Measurements from ENCODE around the gene USP46. TPM values are rescaled to one million over a fixed set of nuclear protein-coding genes. Genes with fewer than 3 reads are reported as not detected.

The USP46 gene
- total RNA-seq, 1 experiment from 2014 or later, result 15.5 TPM

- no peak for ATAC-seq
- ChIA-PET CTCF (no interaction called here), POLR2A (no interaction called here)
- intact Hi-C loops (cut with micrococcal nuclease; ENCODE audit: unreplicated experiment), result no loop called here
- BruUV-seq (replicated peaks), result no TSS peak
- in situ Hi-C loops (cut with HindIII; ENCODE audit: low pct_unique_long_range_greater_than_20kb, low sequenced_read_pairs), result no loop called here
- Histone ChIP-seq H3K27ac (ENCODE audit: low read length) (no peak overlapping the region), H3K9me3 (ENCODE audit: control insufficient read depth, insufficient read depth, low read depth, low read length) (no peaks in the 10 kb centered on the region), H3K36me3 (ENCODE audit: control insufficient read depth, insufficient read depth, low read length) (no peaks in the 10 kb centered on the region), H3K27me3 (ENCODE audit: control insufficient read depth, insufficient read depth, low read length) (no peaks in the 10 kb centered on the region), H3K4me1 (ENCODE audit: control insufficient read depth, insufficient read depth, low read length) (no peaks in the 10 kb centered on the region), H3K4me3 (ENCODE audit: low read depth in 2 of 2, low read length in 2 of 2) (no peak overlapping the region)
- TF ChIP-seq TCF7L2 (IDR thresholded peaks at IDR 0.05; ENCODE audit: low read depth, low read length) (no peak), REST (IDR thresholded peaks at IDR 0.05; ENCODE audit: insufficient read depth in 1 of 2, low read depth in 2 of 2, low read length in 1 of 2) (no peak), CTCF (IDR thresholded peaks at IDR 0.05) (no peak), POLR2AphosphoS5 (IDR thresholded peaks at IDR 0.05; ENCODE audit: low read depth, low read length) (no peak), SIN3A (IDR thresholded peaks at IDR 0.05; ENCODE audit: borderline replicate concordance, insufficient read depth, low read depth, low read length) (no peak)
- DNase-seq (ENCODE audit: low read depth, low spot score), result no peak
Measured at GRCh38 chr4:52635560-52635959, 23.5 kb downstream of the USP46 start.

- Histone ChIP-seq H3K4me1 (ENCODE audit: control insufficient read depth, insufficient read depth, low read length) (no peaks in the 10 kb centered on the region), H3K27me3 (ENCODE audit: control insufficient read depth, insufficient read depth, low read length) (no peaks in the 10 kb centered on the region), H3K36me3 (ENCODE audit: control insufficient read depth, insufficient read depth, low read length) (no peaks in the 10 kb centered on the region), H3K27ac (ENCODE audit: low read length) (no peak overlapping the region), H3K4me3 (ENCODE audit: low read depth in 2 of 2, low read length in 2 of 2) (no peak overlapping the region), H3K9me3 (ENCODE audit: control insufficient read depth, insufficient read depth, low read depth, low read length) (no peaks in the 10 kb centered on the region)
- in situ Hi-C loops (cut with HindIII; ENCODE audit: low pct_unique_long_range_greater_than_20kb, low sequenced_read_pairs) (no loop called here), intact Hi-C loops (cut with micrococcal nuclease; ENCODE audit: unreplicated experiment) (no loop called here)
- DNase-seq (ENCODE audit: low read depth, low spot score) (no peak), ATAC-seq (no peak)
- no TSS peak for BruUV-seq (replicated peaks)
- ChIA-PET POLR2A (no interaction called here), CTCF (interaction anchor here (0.7 kb wide), 1 partner anchor 596 kb away, joined by 4 read pairs; no protein-coding TSS in a partner anchor)
- no peak for TF ChIP-seq TCF7L2 (IDR thresholded peaks at IDR 0.05; ENCODE audit: low read depth, low read length)
- no peak for TF ChIP-seq POLR2AphosphoS5 (IDR thresholded peaks at IDR 0.05; ENCODE audit: low read depth, low read length)
- TF ChIP-seq REST (IDR thresholded peaks at IDR 0.05; ENCODE audit: insufficient read depth in 1 of 2, low read depth in 2 of 2, low read length in 1 of 2), result no peak
- no peak for TF ChIP-seq CTCF (IDR thresholded peaks at IDR 0.05)
- no peak for TF ChIP-seq SIN3A (IDR thresholded peaks at IDR 0.05; ENCODE audit: borderline replicate concordance, insufficient read depth, low read depth, low read length)
Measured at GRCh38 chr4:52635130-52635529, 24.0 kb downstream of the USP46 start.
